Muscle of back (tissue), 13 donors: ENCODE measurements around the gene KIF5B. TPM values are rescaled to one million over a fixed set of nuclear protein-coding genes. Genes with fewer than 3 reads are reported as not detected.
"Not testable (repeated sequence)": the region's sequence is repeated elsewhere in the genome, so short reads cannot be mapped to it uniquely, and the experiment has no call there.

Experiments
- DNase-seq, 3 donors: peaks; one replicate each; pipeline versions ENCODE4 v3.0.0 to v3.0.0-alpha.2; 2013
- long read RNA-seq, 9 donors: transcript quantifications; one replicate each; lab custom pipeline, GENCODE V29; 2026
- polyA plus RNA-seq, 10 donors: library from polyadenylated mRNA; unstranded; fragments of 120-200 nt; gene quantifications; one replicate each; pipeline ENCODE4 v1.2.1, GENCODE V29; 2013; ENCODE audit not compliant: insufficient read length in 10 of 10

KIF5B gene
- polyA plus RNA-seq, result 100 to 1,000 TPM; 109 to 172 (median 130) TPM
- long read RNA-seq, donor 1, full-length matches to known transcripts, result 3 of 75 reads
- long read RNA-seq, donor 1, partial matches to known transcripts, result 72 of 75 reads
- long read RNA-seq, donor 1, other reads (novel, unspliced or antisense), result 0 of 75 reads
- long read RNA-seq, donor 2, full-length matches to known transcripts, result 1 of 50 reads
- long read RNA-seq, donor 2, partial matches to known transcripts, result 49 of 50 reads
- long read RNA-seq, donor 2, other reads (novel, unspliced or antisense), result 0 of 50 reads
- long read RNA-seq, donor 3, result 0 reads
- long read RNA-seq, donor 4, full-length matches to known transcripts, result 3 of 45 reads
- long read RNA-seq, donor 4, partial matches to known transcripts, result 42 of 45 reads
- long read RNA-seq, donor 4, other reads (novel, unspliced or antisense), result 0 of 45 reads
- long read RNA-seq, donor 5, partial matches to known transcripts, result 57 of 57 reads
- long read RNA-seq, donor 5, other reads (novel, unspliced or antisense), result 0 of 57 reads
- long read RNA-seq, donor 6, full-length matches to known transcripts, result 3 of 59 reads
- long read RNA-seq, donor 6, partial matches to known transcripts, result 56 of 59 reads
- long read RNA-seq, donor 6, other reads (novel, unspliced or antisense), result 0 of 59 reads
- long read RNA-seq, donor 7, full-length matches to known transcripts, result 1 of 60 reads
- long read RNA-seq, donor 7, partial matches to known transcripts, result 59 of 60 reads
- long read RNA-seq, donor 7, other reads (novel, unspliced or antisense), result 0 of 60 reads
- long read RNA-seq, donor 8, full-length matches to known transcripts, result 1 of 52 reads
- long read RNA-seq, donor 8, partial matches to known transcripts, result 51 of 52 reads
- long read RNA-seq, donor 8, other reads (novel, unspliced or antisense), result 0 of 52 reads
- long read RNA-seq, donor 9, partial matches to known transcripts, result 6 of 6 reads
- long read RNA-seq, donor 9, other reads (novel, unspliced or antisense), result 0 of 6 reads

DNA sequence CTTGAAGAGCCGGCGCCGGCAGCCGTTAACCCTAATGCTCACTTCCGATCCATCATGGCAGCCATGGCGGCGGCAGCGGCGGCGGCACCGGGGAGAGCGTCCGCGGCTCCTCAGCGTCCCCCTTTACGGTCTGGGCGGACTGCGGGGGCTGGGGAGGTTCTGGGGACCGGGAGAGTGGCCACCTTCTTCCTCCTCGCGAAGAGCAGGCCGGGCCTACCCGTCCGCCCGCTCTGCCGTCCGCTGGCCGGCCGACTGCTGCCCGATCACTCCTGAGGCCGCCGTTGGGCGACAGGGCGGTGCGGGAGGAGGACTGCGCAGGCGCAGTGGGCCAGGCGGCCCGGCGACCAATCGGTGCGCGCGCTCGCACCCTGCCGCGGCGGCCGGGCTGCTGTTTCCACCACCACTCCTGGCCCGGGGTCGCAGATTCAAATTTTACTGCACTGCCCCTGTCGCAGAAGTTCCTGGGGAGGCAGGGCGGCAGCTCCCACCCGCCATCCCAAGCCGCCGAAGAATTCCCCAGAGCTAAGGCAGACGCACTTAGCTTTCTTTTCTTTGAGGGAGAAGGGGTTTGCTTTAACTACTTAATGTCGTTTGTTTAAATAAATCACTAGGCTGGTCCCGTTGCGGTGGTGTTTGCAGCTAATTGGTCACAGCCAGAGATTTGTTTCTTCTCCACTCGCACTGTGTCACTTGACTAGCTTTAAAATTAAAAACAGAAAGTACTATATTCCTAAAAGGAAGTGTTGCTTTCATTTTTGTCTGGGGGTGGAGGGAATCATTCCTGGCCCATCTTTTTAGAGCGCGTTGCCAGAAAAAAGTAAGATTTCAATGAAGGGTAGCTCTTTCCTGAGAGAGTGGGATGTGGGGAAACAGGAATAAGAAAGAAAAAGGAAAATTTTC, at the start of gene KIF5B:
Gene KIF5B, minus strand, starts transcription at position 290 of the 900 bp plus-strand sequence. CDS start 452 bp downstream, outside the sequence.
- DNase-seq, result peak; percentile 88 to 97 (median 93)

DNA sequence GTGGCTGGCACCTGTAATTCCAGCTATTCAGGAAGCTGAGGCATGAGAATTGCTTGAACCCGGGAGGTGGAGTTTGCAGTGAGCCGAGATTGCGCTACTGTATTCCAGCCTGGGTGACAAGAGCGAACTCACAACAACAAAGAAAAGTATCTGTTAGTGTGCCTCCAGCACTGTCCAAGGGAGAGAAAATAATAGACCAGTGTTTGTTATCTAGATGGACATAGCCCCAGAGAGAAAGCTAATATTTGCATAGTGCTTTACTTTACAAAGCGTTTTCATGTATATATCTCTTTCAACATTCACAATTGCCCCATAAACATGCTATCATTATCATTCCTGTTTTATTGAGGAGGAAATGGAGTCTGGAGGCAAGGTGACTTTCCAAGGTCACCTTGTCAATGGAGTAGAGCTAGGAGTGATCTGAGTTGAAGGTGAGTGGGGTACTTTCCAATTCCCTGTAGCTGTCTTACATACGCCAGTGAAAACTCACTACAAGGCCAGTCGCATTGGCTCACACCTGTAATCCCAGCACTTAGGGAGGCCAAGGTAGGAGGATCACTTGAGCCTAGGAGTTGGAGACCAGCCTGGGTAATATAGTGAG, 49.7 kb upstream of the KIF5B start:
- DNase-seq, result no peak

- no peak for DNase-seq
Measured at GRCh38 chr10:32104622-32105509, 48.6 kb upstream of the KIF5B start.

DNA sequence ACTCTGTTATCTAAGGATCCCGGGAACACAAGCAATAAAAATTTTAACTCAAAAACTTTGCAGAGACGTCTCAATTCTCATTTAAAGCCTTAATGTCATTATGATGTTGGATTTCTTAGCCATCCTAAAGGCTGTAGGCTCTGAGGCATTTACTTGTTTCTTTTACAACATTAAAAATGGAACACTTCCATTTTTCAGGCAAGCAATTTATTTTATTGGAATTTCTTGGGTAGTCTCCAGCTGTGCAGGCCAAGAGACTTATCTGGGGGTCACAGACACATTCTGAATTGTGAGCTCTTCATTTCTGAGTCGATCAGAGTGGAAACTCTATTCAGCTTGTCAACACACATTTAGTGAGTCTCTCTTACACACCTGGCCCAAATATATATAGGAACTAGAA, 48.0 kb upstream of the KIF5B start:
- peak in 1 of 3 donors; percentile 30 for DNase-seq

DNA sequence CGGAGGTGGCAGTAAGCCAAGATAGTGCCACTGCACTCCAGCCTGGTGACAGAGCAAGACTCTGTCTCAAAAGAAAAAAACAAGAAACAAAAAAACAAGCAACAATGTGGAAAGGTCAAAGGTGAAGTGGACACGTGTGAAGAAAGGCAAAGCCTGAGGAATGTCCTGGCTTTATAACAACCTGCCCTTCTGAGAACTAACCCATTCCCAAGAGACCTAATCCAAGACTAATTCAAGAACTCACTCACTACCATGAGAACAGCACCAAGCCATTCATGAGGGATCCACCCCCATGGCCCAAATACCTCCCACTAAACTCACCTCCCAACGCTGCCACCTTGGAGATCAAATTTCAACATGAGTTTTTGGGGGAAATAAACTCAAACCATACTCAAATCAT, 47.5 kb upstream of the KIF5B start:
- no peak for DNase-seq

- not testable (repeated sequence) for DNase-seq
Measured at GRCh38 chr10:32098566-32099259, 42.5 kb upstream of the KIF5B start.

DNA sequence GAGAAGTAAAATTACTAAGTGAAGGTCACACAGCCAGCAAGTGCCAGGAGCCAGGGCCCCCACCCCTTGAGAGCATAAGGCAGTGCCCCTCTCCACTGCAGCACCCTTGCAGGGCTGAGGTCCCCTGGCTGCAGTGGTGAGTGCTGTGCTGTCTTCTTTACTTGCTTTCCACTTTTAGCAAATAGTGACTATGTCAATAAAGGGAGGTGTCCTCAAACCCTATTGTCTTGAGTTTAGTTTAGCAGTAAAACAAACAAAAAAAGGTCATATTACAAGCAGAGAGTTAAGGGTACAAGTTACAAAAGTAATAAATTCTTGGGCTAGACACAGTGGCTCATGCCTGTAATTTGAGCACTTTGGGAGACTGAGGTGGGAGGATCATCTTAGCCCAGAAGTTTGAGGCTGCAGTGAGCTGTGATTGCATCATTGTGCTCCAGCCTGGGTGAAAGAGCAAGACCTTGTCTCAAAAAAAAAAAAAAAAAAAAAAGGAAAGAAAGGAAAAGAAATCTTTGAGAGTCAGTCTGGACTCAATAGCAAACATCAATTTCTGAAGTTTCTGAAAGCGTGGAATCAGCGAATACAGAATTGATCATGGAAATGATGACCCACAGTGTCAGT, 39.0 kb upstream of the KIF5B start:
- DNase-seq, result no peak

DNA sequence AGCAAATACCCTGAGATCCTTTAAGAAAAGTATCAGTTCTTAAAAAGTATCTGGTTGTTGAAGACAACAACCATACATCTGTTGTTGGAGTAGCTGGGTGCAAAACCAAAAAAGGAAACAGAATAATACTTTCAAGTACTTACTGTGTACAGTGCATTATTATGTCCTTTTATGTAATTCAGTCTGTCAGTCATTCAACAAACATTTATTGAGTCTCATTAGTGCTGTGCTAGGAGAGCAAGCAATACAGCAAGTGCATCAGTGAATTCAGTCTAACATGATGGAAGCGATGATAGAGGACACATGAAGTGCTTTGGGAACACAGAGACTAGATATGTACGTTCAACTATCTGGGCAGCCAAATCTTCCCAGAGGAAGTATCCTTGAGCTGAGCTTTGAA, 37.4 kb upstream of the KIF5B start:
- DNase-seq, result no peak

DNA sequence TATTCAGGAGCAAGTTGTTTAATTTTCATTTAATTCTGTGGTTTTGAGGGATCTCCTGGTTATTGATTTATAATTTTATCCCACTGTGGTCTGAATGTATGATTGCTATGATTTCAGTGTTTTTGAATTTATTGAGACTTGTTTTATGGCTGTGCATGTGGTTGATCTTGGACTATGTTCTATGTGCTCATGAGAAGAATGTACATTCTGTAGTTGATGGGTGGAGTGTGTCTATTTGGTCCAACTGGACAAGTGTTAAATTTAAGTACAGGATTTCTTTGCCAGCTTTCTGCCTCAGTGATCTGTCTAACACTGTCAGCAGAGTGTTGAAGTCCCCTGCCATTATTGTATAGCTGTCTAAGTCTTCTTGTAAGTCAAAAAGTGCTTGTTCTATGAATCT, 34.8 kb upstream of the KIF5B start:
- no peak for DNase-seq

DNA sequence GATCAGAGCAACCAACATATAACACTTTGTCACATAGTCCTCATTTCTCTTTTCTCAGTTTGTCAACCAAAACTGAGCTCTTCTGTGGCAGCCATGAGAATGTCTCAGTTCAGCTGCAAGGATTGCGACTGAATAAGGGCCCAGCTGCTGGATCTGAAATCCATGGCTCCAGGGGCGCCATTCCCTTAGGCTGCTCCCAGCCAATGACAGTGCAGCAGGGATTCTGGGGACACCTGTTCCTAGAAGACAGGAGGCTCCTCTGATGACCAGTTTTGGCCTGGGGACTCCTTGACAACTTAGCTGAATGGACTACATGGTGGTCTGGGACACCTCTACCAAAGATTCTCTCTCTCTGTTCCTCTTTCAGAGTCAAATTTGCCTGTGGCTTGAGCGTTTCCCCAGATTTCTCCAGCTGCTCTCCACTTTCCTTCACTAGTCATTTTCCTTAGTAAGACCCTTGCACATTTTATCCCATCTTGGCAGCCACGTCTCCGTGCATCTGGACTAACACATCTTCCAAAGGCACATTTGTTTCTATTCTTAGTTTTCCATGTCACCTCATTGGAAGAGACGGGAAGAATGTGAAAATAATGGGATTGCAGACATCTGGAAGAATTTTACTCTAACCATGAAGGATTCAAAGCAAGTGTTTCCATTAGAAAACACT, 28.1 kb upstream of the KIF5B start:
- peak; percentile 67 to 90 (median 83) for DNase-seq

GRCh38 chr10:32077896-32078485, 21.8 kb upstream of the KIF5B start:
- DNase-seq, result no peak

DNA sequence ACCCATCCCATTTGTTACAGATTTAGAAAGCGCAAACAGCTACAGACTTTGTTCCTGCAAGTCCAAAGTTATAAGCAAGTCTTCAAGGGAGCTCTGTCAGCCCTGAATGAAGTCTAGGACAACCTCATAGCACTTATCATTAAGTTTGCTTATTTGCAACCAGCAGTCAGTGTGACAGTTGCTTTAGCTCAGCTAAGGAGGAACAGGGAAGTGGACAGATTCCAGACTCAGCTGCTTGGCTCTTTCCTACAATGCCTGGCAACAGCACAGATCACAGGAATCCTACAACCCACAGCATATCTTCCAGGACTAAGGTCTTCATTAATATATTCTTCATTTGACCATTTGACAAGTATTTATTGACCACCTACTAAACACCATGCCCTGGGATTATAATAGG, 17.4 kb upstream of the KIF5B start:
- DNase-seq, result no peak

- no peak for DNase-seq
Measured at GRCh38 chr10:32073128-32073527, 16.9 kb upstream of the KIF5B start.

DNA sequence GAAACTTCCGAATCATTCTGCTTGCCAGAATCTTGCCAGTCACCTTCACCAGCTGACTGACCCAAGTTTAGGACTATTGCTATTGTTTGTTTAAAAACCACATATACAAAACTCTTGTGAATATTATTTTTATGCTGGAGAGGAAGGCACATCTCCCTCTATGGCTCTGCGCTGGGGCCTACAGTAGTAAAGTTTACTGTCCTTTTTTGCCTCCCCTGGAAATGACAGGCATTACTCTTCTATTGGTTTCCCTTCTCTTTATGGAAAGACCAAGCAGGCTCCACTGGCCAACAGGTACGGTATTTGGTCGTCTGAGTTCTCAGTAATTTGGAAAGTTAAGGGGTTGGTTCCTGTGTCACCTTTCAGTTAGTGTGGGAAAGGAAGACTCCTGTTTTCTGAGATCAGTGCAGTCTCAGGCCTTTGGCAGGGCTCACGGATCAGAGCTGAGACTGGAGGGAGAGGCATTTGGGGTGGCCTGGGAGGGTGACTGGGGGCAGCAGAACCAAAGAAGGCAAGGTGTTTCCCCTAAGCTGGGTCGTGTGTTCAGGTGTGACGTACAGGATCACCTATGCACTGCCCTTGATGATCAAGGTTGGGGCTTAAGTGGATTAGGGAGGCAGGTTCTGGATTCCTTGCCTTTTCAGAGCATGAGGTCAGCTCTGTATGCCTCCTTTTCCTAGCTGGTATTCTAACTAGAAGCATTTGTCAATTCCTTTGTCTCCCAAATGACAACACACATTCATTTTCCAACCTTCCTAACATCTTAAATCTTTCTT, 16.0 kb upstream of the KIF5B start:
- no peak for DNase-seq

DNA sequence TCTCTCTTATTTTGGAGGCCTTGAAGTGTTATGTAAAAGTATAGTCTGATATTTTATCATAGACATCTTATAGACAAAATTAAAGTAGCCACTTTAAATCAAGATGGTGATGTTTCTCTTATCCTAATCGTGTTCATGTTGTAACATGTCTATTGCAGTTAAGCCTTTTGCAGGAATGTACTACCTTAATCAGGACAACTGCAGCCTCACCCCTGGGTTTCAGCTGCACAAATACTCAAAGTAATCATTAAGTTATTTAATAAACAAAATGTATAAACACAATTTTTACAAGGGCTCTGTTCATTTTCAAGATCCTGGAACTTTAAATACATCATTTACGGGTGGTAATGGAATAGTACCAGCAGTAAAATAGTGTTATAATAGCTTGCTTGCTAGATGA, 14.4 kb upstream of the KIF5B start:
- DNase-seq, result no peak

DNA sequence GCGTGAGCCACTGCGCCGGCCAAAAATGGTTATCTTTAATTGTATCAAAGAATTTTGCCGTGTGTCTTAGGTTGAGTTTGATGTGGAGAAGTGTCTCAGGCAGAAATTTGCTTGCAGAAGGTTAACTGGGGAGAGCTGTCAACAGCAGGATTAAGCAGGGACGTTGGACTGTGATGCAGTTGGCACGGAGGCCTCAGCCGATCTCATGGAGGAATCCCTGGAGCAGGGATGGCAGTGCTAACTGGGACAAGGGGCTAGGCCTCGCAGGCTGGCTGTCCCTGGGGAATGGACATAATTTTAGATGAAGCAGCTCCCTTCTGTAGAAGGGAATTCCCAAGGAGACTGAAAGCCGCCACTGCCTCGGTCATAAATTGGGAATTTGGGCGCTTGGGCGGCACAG, 12.3 kb upstream of the KIF5B start:
- no peak for DNase-seq

DNA sequence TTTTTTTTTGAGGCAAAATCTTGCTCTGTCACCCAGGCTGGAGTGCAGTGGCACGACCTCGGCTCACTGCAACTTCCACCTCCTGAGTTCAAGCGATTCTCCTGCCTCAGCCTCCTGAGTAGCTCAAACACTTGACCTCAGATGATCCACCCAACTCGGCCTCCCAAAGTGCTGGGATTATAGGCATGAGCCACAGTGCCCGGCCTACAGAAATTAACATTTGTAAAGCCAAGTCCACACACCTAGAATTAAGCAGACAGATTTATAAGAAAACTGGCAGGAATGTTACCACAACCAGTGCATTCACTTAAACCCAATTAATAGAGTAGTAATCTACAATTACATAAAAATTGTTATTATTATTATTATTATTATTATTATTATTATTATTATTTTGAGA, 11.7 kb upstream of the KIF5B start:
- not testable (repeated sequence) for DNase-seq
